H1 (cell line): ENCODE results near the gene HMGN2. TPM values are rescaled to one million over a fixed set of nuclear protein-coding genes. Genes with fewer than 3 reads are reported as not detected.

ENCODE experiments used
- BCL11A ChIP-seq, 2 experiments: IDR thresholded peaks; one replicate each; pipeline ENCODE4 v1.6.1; 2011; ENCODE audit warnings: low read depth in 2 of 2, low read length in 2 of 2, mild to moderate bottlenecking in 2 of 2
- NANOG ChIP-seq: IDR thresholded peaks from 2 replicates; pipeline ENCODE4 v1.6.1; 2011; ENCODE audit warnings: low read length, low read depth, mild to moderate bottlenecking, inconsistent platforms; ENCODE audit not compliant: insufficient read depth, poor library complexity, severe bottlenecking
- RBBP5 ChIP-seq: IDR thresholded peaks from 2 replicates; pipeline ENCODE4 v1.7.1; 2012; ENCODE audit warnings: low read depth, mild to moderate bottlenecking, inconsistent platforms, low read length, moderate library complexity, borderline replicate concordance
- polyA plus RNA-seq, 7 experiments: library from polyadenylated mRNA; depleted of rRNA in 3 of 7; stranded (reverse) in 5 of 7; unstranded in 2 of 7; fragments of >200 nt in 5 of 7; fragments of 200-250 nt in 2 of 7; gene quantifications; 1 replicate in 5 of 7; 2 replicates in 1 of 7; 4 replicates in 1 of 7; pipeline versions ENCODE4 v1.2.1 to v1.2.3, GENCODE V29; 2011 to 2013; ENCODE audit warnings: missing spikeins in 2 of 7, mixed read lengths in 2 of 7
- total RNA-seq: library from RNA; stranded (reverse); fragmentation: NEBNext Ultra II Directional; extraction: Animal tissue kit (Norgen Biotek cat#: 25700); gene quantifications from 2 replicates; pipeline ENCODE4 v1.2.1, GENCODE V29; 2021

The HMGN2 gene
- total and polyA plus RNA-seq, 2 of the 8 experiments (the other 6 are each of a cell fraction or from before 2014, with no cell fraction given) = 254 to 453 TPM

- TF ChIP-seq NANOG (no peak), BCL11A (IDR thresholded peaks at IDR 0.05; ENCODE audit: low read depth in 2 of 2, low read length in 2 of 2) (no peak), RBBP5 (no peak)
These were observed 49.4 kb downstream of the HMGN2 start (continued) for GRCh38 chr1:26521669-26522030.
